HG02973 (cell line): ENCODE measurements around the gene URAD.
"Not testable (repeated sequence)": the region's sequence is repeated elsewhere in the genome, so short reads cannot be mapped to it uniquely, and the experiment has no call there.

Experiments used
- ATAC-seq: cut with Tn5 transposase; IDR thresholded peaks from one replicate; pipeline ENCODE4 v1.9.1; 2021; ENCODE audit warnings: moderate library complexity; ENCODE audit not compliant: unreplicated experiment

URAD gene, protein sequence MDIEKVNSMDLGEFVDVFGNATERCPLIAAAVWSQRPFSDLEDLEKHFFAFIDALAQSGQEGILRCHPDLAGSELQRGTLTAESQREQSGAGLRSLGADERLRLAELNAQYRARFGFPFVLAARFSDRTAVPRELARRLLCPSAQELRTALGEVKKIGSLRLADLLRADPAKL

DNA sequence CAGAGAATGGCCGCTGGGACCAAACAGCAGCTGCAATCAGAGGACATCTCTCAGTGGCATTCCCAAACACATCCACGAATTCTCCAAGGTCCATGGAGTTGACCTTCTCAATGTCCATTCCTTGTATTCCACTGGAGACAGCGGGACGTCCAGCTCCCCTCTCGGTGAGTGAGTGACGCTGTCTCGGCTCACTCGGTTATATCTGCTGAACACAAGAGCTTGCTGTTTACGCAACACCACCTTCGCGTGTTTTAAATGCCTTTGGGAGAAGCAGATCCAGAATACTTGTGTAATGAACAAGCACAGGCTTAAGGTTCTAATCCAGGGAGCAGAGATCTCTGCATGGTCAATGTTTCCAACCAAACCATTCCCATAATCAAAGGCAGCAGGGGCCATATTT lies at the start of gene URAD:
Gene URAD, minus strand, starts transcription at position 174 of the 400 bp plus-strand sequence. Its CDS starts 56 bp downstream, at position 118.
- ATAC-seq: no peak

DNA sequence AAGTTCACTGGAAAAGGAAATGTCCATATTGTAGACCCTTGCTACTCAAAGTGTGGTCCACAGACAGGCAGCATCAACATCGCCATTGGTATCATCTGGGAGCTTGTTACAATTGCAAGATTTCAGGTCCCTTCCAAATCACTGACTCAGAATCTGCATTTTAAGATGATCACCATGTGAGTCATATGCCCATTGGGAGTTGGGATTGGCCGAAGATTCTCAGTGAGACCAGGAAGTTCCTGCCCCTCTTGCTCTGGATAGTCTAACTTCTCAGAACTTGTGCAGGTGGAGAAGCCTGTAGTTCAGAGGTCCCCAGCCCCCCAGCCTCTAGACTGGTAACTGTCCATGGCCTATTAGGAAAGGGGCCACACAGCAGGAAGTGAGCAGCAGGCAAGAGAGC lies 48.9 kb upstream of the URAD start:
- no peak for ATAC-seq

DNA sequence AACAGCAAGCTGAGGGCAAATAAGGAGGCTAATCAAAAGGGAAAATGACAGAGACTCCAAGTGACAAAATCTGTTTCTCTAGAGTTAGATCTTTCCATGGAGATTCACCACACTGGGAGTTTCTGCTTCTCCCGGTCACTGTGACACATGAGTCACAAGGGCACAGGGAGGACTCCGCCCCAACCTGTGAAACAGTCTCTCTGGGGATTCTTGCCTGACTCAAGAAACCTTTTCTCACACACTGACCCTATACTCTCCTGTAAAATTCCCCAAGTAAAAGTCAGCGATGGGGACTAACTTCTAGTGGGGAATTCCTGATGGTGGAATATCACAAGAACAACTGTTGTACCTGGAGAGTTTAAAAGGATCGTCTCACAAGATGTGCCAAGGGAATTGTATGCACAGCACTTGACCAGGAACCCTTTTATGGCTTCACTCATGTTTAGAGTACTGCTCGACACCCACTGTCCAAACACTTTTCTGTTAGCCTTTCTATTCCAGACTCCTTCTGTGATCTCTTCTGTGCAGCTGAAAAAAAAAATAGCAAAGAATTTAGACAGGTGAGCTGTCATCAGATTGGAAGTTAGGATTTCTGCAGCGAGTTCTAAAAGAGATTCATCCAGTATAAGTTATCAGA lies 46.8 kb upstream of the URAD start:
- ATAC-seq: no peak

DNA sequence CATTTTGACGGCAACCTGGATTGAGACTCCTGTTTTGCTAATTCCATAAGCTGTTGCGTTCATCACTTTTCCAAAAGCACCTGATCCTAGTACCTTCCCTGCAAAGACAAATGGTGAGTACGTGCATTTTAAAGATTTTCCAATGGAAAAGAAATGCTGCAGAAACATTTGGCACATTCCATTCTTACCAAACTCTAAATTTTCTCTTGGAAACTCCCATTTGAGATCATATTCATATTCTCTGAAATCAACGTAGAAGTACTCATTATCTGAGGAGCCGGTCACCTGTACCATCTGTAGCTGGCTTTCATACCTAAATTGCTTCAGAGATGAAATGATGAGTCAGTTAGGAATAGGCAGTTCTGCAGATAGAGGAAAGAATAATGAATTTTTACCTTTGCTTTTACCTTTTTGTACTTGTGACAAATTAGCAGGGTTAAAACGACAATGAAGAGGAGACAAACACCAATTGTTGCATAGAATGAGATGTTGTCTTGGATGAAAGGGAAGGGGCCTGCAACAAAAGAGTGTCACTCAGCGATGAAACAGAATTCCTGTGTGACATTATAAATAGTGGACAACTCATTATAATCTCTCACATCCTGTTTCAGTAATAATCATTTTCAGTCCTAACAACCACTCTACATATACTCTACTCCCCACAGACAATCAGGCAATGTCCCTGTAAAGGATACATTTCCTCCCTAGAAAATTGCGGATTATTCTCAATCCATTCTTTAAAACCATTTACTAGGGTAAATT lies 45.6 kb upstream of the URAD start:
- no peak for ATAC-seq

DNA sequence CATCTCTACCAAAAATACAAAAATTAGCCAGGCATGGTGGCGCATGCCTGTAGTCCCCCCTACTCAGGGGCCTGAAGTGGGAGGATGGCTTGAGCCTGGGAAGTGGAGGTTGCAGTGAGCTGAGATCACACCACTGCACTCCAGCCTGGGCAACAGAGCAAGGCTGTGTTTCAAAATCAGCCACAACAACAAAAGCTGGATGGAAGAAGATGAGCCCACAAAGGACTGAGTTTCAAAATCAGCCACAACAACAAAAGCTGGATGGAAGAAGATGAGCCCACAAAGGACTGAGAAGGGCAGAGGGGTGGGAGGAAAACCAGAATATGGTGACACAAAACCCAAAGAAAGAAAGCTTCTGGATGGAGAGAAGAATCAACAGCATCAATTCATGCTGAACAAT lies 43.9 kb upstream of the URAD start:
- not testable (repeated sequence) for ATAC-seq

DNA sequence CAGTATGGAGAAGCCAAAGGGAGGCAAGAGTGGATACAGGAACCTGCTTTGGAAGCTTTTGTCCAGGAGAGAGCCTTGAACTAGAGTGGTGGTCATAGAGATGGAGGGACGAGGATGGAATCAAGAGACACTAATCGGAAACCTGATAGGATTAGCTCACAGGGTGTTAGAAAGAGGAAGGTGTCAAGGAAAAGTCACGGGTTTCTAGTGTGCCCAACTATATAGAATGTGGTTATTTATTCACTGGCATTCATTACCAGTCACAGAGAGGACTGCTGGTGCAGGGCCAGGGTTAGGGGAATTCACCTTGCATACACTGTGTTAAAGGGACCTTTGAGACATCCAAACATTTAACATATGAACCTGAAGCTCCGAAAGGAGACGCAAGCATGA lies 43.4 kb upstream of the URAD start:
- no peak for ATAC-seq

DNA sequence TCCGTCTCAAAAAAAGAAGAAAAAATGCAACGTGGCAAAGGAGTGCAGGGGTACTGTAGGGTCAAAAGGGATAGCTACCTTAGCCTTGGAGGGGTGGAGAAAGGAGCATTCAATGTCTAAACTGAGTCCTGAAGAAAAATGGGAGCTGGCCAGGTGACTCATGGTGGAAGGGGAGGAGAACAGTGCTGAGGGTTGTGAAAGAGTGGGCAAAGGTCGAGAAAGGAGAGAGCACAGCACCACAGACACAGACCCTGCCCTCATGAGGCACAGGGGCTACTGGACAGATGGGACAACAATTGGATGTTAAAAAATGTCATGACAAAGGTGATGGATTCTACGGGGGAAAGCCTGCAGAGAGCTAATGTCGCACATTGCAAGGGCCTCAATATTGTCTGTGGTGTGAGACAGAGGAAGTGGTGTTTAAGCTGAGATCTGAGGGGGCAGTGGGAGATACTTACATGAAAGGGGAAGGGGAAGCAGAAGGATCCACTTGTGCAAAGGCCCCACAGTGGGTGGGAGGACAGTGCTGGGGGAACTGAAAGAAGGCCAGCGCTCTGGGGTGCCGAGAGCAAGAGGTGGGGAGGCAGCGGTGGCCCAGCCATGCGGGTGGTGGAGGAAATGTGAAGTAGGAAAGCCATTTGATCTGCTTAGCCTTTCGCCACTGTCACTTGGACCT lies 42.9 kb upstream of the URAD start:
- ATAC-seq: no peak

DNA sequence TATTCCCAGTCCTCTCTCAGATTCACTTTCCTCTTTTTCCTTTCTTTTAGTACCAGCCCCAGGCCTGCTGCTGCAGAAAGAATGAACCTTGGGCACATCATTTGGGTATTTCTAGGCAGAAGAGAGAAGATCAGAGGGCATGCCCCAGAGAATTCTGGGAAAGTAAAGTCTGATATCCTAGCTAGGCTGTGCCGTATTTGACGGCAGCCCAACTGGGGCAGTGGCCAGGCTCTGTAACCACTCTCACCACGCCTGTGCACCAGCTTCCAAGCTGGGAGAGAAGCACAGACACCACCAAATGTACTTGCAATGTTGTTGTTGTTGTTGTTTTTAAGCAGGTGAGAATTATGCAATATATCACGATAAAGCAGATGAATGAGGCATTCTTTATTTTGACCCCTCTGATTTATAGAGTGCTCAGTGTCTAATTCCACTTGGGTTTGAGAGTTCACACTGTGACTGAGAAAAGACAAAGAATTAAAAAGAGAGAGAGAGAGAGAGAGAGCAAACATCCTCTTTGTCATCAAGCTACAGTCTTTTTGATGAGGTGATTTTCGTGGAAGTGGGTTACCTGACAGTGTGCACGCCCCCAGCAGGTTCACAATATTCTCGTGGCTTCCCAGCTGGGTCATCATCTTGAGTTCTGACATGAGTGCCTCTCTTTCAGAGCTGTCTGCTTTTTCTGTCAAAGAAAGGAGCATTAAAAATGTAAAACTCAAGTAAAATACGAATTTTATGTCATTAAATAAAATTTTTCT lies 39.3 kb upstream of the URAD start:
- no peak for ATAC-seq

DNA sequence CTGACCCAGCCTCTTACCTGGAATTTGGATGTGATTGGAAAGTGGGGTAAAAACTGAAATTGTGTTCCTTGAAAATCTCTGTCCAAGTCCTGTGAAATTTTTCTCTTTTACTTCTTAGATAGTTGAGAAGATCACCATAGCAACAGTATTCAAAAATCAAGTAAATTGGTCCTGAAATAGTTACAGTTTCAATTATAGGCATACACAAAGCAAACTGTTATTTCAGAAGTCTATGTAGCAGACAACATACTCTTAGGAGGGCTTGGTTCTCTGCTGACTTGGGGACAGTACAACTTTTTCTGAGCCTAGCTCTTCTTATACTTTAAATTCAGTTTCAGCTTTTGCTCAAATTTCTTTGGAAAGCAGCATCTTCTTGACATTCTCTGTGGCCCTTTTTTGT lies 38.6 kb upstream of the URAD start:
- ATAC-seq: no peak

DNA sequence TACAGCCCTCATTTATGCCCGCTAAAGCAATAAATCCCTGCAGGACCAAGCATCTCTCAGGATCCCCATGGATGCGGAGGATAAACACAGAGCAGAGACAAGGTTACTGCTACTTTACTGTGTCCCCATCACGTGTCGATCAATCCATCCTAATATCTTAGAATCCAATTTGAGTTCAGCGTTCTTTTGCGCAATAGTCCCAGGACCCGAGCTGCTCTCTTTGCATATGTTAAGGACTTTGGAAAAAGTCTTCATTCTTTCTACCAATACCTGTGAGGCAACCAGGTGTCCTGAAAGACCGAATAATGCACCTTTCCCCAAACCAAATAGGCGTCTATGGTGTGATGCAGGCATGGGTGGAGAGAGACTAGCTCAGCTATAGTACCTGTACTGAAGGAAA lies 38.0 kb upstream of the URAD start:
- ATAC-seq: no peak

DNA sequence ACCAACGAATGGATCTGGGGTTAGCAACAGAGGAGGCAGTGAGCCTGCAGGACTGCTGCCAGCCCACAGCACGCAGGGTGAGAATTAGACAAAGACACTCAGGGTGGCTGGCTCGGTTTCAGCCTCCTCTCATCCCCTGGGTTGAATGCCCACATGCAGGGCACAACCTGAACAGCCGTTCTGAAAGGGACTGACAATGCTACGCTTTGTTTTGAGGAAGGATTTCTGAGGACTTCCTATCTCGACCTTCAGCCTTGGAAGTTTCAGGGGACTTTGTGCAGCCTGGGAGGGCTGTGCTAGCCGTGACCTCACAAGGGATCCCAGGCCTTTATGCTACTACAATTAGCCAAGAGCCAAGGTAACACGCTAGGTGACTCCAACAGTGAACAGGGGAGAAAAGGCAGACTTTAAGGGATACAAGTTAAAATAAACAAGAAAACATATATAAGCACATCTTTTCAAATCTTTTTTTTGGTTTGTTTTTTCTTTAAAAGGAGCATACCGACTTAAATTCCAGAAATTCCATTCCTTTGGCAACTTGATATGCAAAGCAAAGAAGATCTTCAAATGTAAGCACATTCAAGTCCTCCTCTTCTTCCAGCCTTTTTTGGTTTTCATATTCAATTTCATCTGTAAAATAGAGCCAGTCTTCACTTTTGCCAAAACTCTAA lies 34.5 kb upstream of the URAD start:
- no peak for ATAC-seq

DNA sequence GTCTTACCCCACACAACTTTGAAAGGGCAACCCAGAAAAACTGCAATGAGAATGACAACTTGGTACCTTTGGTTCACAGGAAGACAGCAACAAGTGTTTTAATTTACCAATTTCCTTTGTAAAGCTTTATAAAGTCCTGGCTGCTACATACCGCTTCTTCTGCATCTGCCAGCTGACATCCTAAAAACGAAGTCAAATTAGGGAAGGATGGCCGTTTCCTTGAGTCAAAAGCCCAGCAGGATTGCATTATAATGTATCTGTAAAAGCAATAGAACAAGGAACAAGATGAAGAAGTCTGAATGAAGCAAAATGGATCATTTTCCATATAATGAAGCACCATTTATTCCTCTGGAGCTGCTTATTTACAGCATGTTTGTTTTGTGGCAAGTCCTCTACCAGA lies 25.8 kb upstream of the URAD start:
- ATAC-seq: no peak

DNA sequence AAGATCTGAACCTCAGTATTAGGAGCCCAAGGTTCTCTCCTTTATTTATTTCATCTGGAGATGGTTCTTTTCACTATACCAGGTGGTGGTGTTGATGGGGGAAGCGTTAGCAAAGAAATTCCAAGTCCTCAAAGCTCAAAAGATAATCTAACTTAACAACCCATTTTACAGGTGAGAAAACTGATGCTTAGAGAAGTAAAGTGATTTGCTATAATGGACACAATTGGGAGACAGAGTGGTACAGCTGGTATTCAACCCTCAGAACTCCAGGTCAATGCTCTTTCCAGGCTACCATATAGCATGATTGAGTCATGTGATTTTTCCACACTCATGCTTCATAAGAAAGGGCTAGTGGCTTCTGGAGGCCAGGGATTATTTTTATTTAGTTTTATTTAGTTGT lies 25.0 kb upstream of the URAD start:
- no peak for ATAC-seq

DNA sequence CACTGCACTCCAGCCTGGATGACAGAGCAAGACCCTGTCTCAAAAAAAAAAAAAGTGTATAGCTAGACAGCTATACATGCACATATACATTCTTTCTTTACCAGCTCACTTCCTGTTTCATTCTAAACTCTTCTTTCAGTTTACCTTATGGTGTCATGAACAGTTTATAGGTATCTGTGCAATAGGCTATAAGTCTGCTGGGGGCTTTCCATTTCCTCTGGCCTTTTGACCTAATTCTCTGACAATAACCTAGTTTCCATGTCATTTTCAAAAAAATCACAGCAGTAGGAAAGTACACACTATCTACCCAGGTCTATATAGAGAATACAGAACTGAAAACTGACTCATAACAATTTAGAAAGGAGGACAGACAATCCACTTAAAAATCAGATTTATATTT lies 24.4 kb upstream of the URAD start:
- ATAC-seq: peak; percentile 81

DNA sequence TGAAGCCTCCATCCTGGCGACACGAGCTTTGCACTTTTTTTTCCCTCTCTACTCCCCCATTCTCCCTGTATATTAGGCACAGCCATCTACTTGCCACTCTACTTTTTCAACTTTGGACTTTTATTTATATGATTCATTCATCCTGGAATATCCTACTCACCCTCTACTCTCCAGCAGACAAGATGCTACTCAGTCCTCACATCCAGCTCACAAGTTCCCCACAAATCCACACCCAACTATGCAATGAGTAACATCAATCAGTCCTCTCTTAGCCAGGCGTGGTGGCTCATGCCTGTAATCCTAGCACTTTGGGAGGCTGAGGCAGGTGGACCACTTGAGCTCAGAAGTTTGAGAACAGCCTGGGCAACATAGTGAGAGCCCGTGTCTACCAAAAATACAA lies 23.9 kb upstream of the URAD start:
- no peak for ATAC-seq

DNA sequence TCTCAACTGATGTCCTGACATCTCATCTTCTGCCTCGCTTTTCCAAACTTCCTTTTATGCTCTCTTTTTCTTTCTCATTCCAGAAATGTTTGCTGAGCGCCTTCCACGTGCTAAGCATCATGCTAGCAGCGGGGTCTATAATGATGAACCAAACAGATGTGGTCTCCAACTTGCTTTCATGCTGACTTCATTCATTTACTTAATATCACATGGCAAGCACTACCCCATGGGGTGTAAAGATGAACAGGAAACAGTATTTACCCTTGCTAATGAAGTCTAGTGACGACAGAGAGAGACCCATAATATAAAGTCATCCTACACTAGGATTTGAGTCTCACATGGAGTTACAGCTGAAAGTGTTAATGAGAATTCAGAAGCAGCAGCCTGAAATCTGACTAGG lies 21.6 kb upstream of the URAD start:
- ATAC-seq: no peak

DNA sequence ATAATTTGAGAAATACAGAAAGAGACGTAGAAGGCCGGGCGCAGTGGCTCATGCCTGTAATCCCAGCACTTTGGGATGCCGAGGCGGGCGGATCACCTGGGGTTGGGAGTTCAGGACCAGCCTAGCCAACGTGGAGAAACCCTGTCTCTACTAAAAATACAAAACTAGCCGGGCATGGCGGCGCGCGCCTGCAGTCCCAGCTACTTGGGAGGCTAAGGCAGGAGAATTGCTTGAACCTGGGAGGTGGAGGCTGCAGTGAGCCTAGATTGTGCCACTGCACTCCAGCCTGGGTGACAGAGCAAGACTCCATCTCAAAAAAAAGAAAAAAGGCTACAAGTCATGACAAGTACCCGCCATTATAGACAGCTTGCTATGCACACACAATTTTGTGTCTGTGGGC lies 16.5 kb upstream of the URAD start:
- not testable (repeated sequence) for ATAC-seq

DNA sequence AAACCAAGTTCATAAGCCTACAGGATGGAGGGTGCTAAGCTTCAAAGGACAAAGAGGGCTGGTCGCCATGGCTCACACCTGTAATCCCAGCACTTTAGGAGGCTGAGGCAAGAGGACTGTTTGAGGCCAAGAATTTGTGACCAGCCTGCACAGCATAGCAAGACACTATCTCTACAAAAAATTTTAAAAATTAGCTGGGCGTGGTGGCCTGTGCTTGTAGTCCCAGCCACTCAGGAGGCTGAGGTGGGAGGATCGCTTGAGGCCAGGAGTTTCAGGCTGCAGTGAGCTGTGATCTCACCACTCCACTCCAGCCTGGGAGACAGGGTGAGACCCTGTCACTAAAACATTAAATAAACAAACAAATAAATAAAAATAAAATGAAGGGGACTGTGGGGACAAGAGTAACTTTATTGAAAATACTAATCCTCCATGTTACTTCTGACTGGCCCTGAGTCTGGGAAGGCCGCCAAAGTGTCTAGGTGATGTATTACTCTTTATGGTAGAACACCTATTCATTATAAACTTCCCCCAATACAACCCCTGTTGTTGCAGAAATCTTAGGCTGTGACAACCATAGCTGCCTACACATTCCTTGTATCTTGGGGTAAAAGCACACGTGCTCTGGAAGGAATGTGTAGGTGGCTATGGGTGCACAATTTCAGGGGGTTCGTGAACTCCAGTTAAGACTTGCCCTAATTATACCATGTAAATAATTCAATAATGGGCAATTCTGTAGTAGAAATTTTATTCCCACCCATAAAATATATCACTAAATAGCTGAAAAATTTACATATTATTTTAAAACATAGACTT lies 14.6 kb upstream of the URAD start:
- no peak for ATAC-seq

DNA sequence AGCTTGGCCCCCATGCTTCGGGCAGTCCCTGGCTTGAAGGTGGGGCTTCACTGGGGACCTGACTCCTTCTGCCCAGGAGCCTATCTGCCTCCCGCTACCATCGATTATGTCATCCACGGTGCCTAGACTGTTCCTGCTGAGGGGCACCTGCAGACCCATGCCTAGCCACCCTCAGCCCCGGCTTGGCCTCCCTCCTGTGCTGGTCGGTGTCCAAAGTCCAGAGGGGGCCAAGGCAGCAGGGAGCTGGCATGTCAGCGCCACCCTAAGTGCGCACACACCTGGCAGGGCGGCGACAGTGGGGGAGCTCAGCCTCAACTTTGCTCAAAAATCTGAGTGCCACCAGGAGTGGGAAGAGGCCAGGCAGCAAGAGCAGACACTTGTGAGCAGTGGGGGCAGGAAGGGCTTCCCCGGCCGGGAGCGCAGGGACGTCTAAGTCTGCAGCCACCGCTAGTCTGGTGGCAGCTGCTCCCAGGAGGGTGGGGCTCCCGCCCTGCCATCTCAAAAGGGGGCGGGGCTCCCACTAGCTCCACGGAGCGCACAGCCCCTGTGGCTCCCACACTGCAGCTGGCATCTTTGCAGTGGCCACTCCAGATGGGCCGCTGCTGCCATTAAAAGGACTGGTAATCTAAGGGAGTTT lies 13.5 kb upstream of the URAD start:
- no peak for ATAC-seq
